GM21737 (cell line): ENCODE data around the gene RAB22A.
"Not testable (repeated sequence)": the region's sequence is repeated elsewhere in the genome, so short reads cannot be mapped to it uniquely, and the experiment has no call there.

Experiments
- ATAC-seq: cut with Tn5 transposase; IDR thresholded peaks from one replicate; pipeline ENCODE4 v1.9.1; 2021; ENCODE audit warnings: mild to moderate bottlenecking, moderate library complexity; ENCODE audit not compliant: unreplicated experiment

RAB22A gene

DNA sequence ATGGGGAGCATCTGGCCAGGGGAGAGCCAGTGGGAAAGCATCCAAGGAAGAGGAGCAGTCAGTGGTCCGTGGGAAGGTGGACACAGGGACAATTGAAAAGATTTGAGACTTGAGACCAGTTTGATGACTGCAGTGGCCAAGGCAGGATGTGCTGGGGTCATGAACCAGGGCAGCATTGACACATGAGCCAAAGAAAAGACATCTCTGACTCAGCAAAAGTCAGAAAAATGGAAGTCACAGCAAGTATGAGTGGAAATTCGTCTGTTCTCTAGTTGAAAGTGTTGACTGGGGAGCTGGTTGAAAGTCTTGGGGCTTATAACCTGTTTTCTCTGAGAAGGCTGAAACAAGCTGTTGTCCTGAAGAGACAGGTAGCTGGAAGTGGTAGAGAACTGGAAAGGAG lies 31.3 kb downstream of the RAB22A start:
- ATAC-seq = no peak

- no peak for ATAC-seq
Observed at GRCh38 chr20:58342104-58342945, 32.8 kb downstream of the RAB22A start.

GRCh38 chr20:58344741-58345140 lies 35.2 kb downstream of the RAB22A start:
- ATAC-seq = no peak

GRCh38 chr20:58349570-58349969 lies 40.1 kb downstream of the RAB22A start:
- no peak for ATAC-seq

DNA sequence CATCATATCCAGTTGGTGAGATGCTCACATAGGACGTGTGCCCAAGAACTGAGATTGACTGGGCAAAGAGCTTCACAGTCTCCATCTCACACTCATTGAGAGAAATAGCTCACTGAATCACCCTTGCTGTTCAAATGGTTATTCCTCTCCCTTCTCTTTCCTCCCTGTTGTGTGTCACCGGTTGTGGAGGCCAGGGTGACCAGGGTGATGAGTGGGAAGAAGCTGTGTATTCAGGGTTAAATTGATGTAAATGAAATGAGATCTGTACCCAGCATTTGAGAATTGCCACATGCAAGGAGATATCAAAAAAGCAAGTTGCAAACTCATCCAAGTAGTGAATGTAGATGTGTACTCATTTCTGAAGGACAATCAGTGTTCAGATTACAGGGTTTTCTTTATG lies 43.0 kb downstream of the RAB22A start:
- no peak for ATAC-seq

GRCh38 chr20:58359441-58359840 lies 49.9 kb downstream of the RAB22A start:
- no peak for ATAC-seq

DNA sequence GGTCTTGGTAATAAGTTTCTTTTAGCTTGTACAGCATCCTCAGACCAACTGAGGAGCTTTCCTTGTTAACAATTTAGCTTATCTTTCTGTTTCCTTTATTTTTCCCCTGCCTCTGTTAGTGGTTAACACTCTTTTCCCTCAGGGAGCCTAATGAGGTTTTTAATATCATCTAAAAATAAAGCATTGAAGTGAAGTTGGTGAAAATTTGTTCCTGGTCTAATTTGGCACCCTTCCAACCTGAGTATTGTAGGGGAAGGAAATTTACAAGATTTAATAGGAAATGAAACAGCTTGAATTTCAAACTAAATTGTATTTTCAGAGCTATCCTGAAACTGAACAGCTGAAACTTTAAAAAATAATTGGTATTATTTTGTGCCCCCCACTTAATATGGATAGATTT lies 51.4 kb downstream of the RAB22A start:
- ATAC-seq = no peak

DNA sequence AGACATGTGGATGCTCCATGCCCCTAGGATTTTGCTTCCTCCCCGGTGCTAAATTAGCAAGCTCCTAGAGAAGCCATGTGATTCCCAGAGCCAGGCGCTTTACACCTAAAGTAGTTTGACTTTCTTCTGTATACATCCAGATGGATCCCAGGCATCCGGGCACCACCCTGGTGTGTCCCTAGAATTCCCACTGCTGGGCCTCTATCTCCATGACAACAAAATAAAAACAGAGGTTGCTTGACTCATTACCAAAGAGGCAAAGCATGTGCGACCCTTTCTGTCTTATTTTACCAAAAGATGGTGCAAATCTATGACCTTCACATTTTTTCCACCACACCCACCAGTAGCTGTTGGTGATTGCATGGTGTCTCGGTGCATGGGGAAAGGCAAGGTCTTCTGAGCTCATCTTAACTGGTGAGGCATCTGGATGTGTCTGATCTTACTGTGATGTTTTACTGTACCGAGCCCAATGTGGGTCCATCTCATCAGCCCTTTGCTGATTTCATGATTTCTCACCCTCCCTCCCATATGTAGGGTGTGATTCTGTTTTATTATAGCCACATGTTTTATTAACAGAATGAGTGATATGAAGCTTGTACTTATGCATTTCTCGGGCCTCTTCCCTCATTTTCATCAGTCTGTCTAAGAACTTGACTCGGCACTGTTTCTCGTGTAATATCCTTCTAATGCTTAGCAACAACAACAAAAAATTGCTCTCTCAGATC lies 52.1 kb downstream of the RAB22A start:
- ATAC-seq = no peak

DNA sequence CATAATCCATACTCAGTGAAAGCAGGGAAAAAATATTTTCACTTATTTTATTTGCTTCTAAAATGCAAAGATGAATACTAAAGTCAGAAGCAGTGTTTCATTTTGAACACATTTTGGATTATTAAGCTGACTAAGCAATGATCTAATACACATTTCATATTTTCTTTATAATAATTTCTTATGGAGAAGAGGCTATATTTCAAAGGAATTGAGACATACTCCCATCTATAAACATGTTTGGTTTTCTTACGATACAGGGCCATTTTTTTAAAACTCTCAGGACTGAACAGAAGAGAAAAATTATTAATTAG lies 52.6 kb downstream of the RAB22A start:
- no peak for ATAC-seq

- ATAC-seq = no peak
Observed at GRCh38 chr20:58362970-58363369, 53.5 kb downstream of the RAB22A start.

DNA sequence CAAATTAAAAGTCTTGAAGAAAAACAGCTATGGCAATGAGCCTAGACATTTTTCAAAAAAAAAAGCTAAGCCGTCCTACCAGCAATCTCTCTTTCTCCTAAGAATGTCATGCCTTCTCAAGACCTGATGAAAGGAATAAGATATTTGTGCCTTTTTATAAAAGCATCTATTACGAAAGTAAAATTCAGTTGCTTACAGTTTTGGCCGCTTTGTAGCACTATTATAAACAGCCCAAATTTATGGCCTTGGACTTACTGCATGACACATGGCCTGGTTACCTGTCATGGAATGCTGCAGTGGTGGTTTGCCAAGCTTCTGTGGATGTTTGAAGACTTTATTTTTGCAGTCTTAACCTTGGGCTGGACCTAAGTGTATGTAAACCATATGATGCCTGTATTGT lies 57.4 kb downstream of the RAB22A start:
- ATAC-seq = no peak

DNA sequence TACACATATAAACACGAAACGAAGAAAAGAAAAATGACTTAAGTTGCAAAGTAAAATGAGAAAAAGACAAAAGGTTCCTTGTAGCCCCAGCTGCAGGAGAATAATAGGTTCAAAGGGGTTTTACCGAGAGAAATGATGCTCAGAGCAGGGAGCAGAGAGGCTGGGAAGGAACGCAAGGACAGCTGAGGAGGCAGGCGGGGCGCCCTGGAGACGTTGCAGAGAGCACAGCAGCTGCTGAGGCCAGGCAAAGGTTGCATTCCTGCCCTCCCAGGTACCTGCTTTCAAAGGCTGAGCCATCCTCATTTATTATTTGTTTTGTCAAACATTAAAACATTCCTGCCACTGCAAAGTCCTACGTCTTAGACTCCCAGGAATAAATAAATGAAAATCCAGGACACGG lies 63.3 kb downstream of the RAB22A start:
- no peak for ATAC-seq

- ATAC-seq = not testable (repeated sequence)
Observed at GRCh38 chr20:58373296-58373695, 63.8 kb downstream of the RAB22A start.

DNA sequence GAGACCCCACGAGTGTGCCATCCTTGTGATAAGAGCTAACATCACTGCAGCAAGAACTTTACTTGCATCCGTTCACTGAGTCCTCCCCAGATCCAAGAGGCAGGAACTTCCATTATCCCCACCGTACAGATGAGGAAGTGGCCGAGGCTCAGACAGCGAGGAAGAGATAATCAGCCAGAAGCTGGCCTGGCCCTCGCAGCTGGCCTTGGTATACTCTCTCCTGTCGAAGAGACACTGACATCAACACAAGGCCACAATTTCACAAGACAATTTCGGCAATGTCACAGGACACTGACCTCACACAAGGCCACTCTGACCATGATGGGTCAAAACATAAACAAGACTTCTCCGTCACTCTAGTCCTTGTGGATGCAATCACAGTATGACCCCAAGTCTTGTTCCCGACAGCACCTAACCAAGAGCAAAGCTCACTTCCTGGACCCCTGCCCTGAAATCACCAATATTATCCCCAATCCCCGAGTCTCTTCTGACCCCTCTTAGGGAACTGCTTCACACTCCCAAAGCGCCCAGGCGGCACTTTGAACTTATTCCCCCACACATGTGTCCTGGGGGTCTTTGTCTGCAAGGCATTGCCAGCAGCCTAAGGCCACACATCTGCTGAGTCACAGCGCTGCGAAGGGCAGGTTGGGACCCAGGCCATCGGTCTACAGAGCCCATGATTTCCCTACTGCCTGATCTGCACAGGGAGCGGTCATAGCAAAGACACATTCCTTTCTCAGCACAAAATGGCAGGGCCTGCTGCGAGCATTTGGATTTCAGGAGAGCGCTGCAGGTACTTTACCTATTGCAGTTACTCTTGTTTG lies 64.7 kb downstream of the RAB22A start:
- ATAC-seq = no peak

DNA sequence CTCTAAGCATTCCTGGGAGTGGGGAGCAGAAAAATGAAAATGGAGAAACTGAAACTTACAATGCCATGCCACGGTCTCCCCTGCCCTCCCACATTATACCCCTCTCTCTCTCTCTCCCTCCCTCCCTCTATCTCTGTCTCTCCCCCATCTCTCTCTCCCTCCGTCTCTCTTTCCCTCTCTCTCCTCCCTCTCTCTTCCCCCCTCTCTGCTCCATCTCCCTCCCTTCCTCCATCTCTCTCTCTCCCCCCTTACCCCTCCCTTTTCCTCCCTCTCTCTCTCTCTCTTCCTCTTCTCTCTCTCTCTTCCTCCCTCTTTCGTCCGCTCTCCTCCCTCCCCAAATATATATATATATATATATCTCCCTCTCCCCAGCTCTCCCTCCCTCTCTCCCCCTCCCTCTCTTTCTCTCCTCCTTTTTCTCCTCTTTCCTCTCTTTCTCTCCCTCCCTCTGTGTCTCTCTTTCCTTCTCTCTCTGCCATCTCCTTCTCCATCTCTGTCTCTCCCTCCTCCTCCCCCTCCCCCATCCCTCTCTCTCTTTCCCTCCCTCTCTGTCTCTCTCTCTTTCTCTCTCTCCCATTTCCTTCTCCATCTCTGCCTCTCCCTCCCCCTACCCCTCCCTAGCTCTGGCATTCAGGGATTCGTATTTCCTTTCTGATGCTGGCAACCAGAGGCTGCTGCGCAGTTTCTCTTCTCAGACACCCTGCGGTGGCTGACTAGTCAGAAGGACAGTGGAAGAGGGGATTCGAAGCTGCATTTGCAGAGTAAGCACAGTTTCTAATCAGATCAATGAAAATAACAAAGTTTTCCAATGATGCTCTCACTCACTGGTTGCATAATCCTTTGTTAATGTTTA lies 65.6 kb downstream of the RAB22A start:
- ATAC-seq = no peak

DNA sequence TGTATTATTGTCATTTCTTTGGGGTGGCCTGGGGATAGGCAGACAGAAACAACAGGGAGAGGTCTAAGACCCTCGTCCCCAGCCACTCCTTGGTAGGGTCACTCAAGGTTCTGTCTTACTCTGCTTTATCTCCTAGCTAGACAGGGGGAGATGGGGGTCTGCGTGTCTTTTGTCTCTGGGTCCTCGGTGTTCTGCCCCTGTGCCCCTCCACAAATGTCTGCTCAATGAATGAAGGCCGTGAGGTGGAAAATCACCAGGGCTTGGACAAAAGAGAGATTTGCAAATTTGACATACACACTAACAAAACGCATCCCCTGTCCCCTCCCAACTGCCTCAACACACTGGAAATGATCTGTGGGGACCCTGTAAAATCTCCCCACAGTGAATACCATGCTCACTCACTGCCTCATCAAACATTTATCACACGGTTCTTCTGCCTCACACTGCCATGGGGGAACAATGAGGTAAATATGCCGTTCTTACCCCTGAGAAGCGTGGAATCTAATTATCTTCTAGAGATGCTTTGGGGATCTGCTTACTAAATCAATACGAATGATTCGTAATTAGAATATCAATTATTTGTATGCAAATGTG lies 66.3 kb downstream of the RAB22A start:
- ATAC-seq = no peak

- ATAC-seq = no peak
Observed at GRCh38 chr20:58377017-58377416, 67.5 kb downstream of the RAB22A start.

DNA sequence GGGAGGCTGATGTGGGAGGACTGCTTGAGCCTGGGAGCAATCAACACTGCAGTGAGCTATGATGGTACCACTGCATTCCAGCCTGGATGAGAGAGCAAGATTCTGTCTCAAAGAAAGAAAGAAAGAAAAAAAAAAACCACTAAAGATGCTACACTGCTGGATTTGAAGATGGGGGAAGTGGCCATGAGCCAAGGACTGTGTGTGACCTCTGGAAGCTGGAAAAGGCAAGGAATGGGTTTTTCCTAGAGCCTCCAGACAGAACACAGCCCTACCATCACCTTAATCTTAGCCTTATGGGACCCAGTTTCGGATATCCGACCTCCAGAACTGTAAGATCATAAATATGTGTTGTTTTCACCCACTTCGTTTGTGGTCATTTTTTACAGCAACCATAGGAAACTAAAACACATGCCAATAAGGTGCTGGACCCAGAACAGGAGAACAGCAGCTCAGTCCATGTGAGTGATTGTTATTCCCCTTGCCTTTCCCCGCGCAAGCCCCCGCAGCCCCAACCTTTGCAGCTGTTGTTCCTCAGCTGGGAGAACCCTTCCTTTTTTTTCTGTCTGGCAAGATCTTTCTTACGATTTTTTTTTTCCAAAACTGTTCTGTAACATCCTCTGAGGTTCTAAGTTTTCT lies 68.4 kb downstream of the RAB22A start:
- no peak for ATAC-seq

DNA sequence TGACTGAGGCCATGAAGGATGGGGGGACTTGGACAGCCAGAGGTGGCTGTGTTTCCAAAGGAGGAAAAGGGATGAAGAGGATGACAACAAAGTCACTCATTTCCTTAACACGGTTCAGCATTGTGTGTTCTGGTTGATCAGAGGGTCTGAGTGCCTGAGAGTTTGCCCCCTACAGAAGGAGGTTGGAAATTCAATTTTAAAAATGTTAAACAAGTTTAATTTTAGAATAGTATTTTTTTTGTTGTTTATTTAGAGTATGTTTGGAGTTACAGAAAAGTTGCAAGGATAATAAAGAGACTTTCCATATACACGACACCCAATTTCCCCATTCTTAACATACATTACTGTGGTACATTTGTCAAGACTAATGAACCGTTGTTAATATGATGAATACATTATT lies 69.2 kb downstream of the RAB22A start:
- no peak for ATAC-seq

DNA sequence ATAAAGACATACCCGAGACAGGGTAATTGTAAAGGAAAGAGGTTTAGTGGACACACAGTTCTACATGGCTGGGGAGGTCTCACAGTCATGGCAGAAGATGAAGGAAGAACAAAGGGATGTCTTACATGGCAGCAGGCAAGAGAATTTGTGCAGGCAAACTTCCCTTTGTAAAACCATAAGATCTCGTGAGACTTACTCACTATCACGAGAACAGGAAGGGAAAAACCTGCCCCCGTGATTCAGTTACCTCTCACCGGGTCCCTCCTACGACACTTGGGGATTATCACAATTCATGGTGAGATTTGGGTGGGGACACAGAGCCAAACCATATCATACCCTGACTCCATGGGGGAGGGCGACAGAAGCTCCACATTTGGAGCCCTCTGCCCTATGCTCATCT lies 72.1 kb downstream of the RAB22A start:
- no peak for ATAC-seq
